GM21717 (cell line): Measurements from ENCODE around the gene ATF2.
A peak's percentile ranks its signal among the peaks of the same experiment; 100 is the strongest.

Experiments used
- ATAC-seq: cut with Tn5 transposase; IDR thresholded peaks from one replicate; pipeline ENCODE4 v1.9.1; 2021; ENCODE audit warnings: mild to moderate bottlenecking, moderate library complexity; ENCODE audit not compliant: unreplicated experiment

Gene ATF2

GRCh38 chr2:175167792-175168563, at the start of gene ATF2:
Gene ATF2, minus strand, starts transcription at chr2:175168203. Its CDS starts 31,760 bp downstream, at chr2:175136443.
- peak; percentile 96 for ATAC-seq

DNA sequence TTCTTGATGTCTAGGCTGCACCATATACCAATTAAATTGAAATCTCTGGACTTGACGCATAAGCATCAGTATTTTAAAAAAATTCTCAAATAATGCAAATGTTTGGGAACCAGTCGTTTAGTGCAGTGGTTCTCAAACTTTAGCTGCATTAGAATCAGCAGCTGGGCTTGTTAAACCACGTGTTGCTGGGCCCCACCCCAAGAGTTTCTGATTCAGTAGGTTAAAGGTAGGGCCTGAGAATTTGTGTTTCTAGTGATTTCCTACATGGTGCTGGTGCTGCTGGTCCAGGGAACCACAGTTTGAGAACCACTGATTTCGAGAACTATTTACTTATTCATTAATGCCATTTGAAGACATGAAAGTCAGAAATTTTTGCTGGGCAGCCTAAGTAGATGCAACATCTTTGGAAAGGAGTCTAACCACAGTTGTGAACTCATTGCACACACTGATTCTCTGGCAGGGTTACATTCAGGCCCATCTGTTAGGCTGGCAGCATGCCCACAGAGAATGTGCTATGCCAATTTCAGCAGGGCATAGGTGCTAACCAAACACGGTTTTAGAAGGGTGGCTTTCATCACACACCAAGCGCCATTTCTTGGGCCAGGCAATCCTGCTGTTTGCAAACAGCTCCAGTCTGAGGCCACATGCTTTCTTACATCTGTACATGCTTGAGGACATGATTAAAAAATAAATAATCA, 39.9 kb upstream of the ATF2 start:
- no peak for ATAC-seq

DNA sequence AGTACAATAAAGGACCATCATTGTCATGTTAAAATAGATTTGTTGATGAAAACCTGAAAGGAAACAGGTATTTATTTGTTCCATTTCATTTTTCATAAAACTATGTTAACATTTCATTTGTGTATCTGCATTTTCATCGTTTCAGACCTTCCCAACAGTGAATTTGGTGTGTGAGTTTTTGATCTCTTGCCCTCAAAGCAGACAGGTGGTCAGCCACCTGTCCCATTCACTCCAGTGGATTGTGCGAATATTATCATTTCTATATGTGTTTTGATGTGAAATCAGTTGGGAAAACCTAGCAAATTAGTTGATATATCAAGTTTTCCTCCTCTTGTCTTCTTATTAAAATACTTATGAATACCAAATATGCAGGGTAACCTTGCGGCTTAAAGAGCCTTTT, 38.9 kb upstream of the ATF2 start:
- ATAC-seq: no peak

DNA sequence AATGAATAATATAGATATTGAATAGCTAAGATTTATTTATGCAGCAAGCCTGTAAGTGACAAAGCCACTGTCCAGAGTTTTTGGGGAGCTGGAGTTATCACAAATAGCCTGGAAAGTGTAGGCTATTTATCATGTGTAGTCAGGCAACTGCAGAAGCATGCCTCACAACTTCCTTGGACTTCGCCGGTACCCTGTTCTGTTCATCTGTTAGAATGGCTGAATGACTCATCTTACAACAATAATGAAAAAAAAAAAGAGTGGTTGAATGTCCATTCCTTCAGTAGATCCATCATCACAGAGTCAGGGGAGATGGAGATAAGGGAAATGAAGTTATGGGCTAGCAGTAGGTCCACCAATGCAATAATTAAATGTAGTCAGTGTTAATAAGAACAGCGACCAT, 37.5 kb upstream of the ATF2 start:
- no peak for ATAC-seq

GRCh38 chr2:175203621-175204496, 35.9 kb upstream of the ATF2 start:
- peak; percentile 68 for ATAC-seq

DNA sequence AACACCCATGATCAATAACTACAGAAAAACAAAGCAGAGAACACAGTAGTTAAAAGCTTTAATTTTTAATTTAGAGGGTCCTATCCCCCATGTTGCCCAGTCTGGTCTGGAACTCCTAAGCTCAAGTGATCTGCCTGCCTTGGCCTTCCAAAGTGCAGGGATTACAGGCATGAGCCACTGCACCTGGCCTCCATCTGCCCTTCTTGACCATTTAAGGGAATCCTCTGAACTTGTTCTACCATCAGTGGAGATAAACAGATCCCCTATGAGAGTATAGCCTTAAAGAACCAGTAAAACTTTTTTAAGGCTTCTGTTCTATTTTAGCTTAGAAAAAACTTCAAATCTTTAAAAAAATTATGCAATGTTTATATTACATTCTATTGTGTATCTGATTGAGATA, 27.0 kb upstream of the ATF2 start:
- ATAC-seq: no peak

- no peak for ATAC-seq
Measured at GRCh38 chr2:175188761-175189160, 20.8 kb upstream of the ATF2 start.

DNA sequence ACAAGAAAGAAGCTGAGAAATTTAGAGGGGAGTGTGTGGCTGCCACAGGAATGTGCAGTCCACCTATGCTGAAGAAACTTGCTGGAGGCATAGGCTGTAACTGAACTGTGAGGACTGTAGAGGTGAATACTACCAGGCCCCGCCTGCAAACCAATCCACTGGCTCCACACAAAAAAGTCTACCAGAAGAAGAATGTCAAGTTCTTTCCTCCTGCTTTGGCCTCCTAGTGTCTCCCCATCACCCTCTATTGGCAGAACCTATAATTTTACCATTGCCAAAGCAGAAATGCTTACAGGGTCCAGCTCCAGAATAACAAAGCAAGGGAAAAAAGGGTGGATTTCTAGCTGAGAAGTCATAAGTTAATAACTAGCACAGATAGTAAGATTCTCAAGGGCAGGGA, 19.4 kb upstream of the ATF2 start:
- no peak for ATAC-seq

- no peak for ATAC-seq
Measured at GRCh38 chr2:175183674-175184073, 15.7 kb upstream of the ATF2 start.

DNA sequence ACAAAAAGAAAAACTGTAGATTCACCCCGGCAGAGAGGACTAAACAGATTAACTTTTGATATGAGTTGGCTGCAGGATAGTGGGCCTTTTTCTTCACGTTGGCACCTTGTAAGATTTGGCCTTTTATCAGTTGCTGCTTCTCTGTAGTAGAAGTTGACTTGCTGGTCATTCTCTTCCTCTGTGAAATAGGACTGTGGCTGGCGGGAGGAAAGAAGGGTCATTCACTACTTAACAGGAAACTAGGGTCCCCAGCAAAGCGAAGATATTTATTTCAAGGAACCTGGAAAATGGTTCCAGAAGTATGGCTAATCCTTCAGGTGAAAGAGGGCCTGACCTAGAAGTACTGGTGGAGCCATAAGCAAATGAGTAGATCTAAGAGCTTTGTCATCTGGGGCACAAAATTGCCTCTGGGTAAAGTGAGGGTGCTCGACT, 13.9 kb upstream of the ATF2 start:
- ATAC-seq: no peak

GRCh38 chr2:175181104-175181876, 13.3 kb upstream of the ATF2 start, which contains the start of gene ATP5MC3:
Gene ATP5MC3, minus strand, starts transcription at chr2:175181710. Its CDS starts 317 bp downstream, at chr2:175181393.
- ATAC-seq: peak; percentile 91

- peak; percentile 55 for ATAC-seq
Measured at GRCh38 chr2:175180701-175181103, 12.7 kb upstream of the ATF2 start.

DNA sequence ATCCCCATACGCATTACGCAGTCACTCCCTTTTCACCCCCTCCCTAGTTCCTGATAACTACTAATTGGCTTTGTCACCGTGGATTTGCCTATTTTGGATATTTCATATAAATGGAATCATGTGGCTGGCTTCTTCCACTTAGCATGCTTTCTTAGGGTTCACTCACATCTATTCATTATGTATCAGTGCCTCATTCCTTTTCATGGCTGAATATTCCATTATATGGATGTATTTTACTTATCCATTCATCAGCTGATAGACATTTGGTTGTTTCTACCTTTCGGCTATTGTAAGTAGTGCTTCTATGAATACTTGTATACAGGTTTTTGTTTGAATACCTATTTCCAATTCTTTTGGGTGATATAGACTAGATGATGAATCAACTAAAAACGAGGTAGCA, 8.6 kb upstream of the ATF2 start:
- ATAC-seq: no peak

GRCh38 chr2:175175896-175176295, 7.9 kb upstream of the ATF2 start:
- ATAC-seq: no peak

- no peak for ATAC-seq
Measured at GRCh38 chr2:175175320-175175719, 7.3 kb upstream of the ATF2 start.

DNA sequence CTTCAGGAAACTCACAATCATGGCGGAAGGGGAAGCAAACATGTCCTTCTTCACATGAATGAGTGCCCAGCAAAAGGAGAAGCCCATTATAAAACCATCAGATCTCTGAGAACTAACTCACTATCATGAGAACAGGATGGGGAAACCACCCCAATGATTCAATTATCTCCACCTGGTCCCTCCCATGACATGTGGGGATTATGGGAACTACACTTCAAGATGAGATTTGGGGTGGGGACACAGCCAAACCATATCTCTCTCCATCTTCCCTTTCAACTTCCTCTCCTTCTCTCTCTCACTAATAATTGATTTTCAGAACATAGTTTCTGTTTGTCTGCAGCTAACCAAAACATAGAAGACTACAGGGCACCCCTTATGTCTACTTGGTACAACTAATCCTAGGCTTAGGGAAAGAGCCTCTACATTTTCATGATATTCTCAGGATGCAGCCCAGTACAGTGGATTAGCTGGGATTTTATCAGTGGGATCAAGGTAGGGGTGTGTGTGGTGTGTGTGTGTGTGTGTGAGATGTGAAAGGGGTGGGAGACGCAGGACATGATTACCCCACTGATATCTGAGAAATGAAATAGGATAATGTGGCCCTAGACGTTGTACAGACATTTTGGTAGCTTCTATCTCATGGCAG, 2.8 kb upstream of the ATF2 start:
- no peak for ATAC-seq

DNA sequence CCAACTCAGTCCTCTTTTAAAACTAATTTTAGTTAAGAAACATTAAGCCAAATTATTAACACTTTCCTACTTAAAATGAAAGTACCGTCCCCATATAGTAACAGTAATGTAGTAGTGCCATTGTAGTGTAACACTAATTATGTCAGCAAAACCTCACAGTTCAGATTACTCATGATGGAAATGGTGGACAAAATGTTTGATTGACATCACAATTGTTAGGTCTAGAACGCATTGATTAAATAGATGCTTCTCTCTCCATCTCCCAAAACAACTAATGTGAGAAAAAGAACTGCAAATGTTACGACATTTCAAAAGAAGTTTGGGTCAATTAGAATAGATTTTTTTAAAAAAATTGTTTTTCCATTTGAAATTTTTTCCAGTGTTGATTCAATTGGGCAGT, 1.2 kb upstream of the ATF2 start:
- ATAC-seq: no peak

DNA sequence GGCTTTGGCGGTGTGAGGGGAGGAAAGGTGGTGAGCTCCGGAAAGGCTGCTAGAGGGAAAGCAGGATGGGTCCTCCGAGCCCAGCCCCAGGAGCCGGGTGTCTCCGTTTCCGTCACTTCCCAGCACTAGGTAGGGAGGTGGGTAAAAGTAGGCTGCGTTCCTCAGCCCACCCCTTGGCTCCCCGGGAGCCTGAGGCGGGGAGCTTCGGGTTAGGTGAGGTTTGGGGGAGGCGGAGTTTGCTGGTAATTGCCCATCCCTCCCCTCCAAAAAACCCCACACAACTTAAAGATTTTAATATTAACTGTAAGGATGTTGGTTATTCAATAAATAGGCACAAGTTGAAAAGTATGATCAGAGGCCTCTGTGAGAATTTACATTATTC, 552 bp upstream of the ATF2 start:
- ATAC-seq: peak; percentile 34

DNA sequence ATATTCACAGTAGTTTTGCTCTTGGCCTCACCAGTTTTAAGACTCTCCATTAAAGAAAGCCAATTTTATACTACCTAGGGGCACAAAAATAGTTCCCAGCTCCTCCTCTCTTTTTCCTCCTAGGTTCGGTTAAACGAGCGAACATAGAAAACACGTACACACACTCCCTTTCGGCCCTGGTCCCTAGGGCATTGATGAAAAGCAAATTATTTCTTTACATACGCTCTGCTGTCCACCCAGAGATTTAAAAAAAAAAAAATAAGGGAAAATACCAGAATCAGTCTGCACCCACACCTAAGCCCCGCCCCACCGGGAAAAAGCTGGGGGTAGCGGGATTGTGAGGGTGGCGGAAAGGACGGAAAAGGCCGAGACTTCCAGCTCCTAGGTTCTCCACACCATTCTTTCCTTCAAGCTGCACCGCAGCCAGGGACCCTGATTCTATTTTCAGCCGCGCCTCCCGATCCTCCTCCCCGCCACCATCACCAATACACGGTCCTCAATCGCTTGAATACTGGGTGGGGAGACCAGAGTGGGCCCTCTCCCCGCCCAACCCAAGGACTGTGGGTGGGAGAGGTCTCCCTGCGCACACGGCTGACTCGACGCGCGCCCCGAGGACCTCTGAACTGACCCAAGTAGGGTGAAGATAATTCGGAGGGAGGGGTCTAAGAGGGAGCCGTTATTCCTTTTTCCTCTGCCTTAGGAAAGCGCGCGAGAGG, 769 bp downstream of the ATF2 start:
- peak; percentile 3 for ATAC-seq
